Fibroblast of gingiva (primary cell): ENCODE data around the gene VEGFB.

ENCODE experiments used
- DNase-seq: peaks from one replicate; pipeline ENCODE4 v3.0.0-alpha.2; 2011; ENCODE audit warnings: low read depth

The VEGFB gene

GRCh38 chr11:64262271-64263002 is 28.1 kb downstream of the VEGFB start:
- DNase-seq = no peak

GRCh38 chr11:64263021-64263946 is 28.9 kb downstream of the VEGFB start:
- no peak for DNase-seq

GRCh38 chr11:64263947-64264317 is 29.5 kb downstream of the VEGFB start:
- no peak for DNase-seq

- no peak for DNase-seq
Observed at GRCh38 chr11:64264371-64264852, 30.0 kb downstream of the VEGFB start.

GRCh38 chr11:64265176-64266160 is 31.1 kb downstream of the VEGFB start:
- no peak for DNase-seq

- no peak for DNase-seq
Observed at GRCh38 chr11:64266339-64266738, 32.0 kb downstream of the VEGFB start.

- no peak for DNase-seq
Observed at GRCh38 chr11:64267207-64267945, 33.0 kb downstream of the VEGFB start.

- DNase-seq = peak; percentile 48
Observed at GRCh38 chr11:64268025-64268892, 33.9 kb downstream of the VEGFB start.

- DNase-seq = peak; percentile 63
Observed at GRCh38 chr11:64268893-64269539, 34.6 kb downstream of the VEGFB start.

- peak; percentile 100 for DNase-seq
Observed at GRCh38 chr11:64269540-64270220, 35.3 kb downstream of the VEGFB start.

- no peak for DNase-seq
Observed at GRCh38 chr11:64275031-64275800, 40.8 kb downstream of the VEGFB start.

GRCh38 chr11:64275841-64276240 is 41.5 kb downstream of the VEGFB start:
- no peak for DNase-seq

GRCh38 chr11:64276653-64277431 is 42.5 kb downstream of the VEGFB start:
- peak; percentile 79 for DNase-seq

GRCh38 chr11:64278576-64279190 is 44.3 kb downstream of the VEGFB start:
- DNase-seq = no peak

- no peak for DNase-seq
Observed at GRCh38 chr11:64281957-64282770, 47.8 kb downstream of the VEGFB start.

GRCh38 chr11:64283092-64283491 is 48.7 kb downstream of the VEGFB start:
- no peak for DNase-seq
